Activated naive CD8-positive, alpha-beta T cell treated with anti-CD3 and anti-CD28 coated beads, Interleukin-2, amount 50 U/mL, for 16 hours (primary cell): ENCODE measurements around the gene CBX8.

ENCODE experiments used
- DNase-seq: peaks from one replicate; pipeline ENCODE4 v3.0.0-alpha.2; 2020; ENCODE audit warnings: low read depth, low spot score

The CBX8 gene

DNA sequence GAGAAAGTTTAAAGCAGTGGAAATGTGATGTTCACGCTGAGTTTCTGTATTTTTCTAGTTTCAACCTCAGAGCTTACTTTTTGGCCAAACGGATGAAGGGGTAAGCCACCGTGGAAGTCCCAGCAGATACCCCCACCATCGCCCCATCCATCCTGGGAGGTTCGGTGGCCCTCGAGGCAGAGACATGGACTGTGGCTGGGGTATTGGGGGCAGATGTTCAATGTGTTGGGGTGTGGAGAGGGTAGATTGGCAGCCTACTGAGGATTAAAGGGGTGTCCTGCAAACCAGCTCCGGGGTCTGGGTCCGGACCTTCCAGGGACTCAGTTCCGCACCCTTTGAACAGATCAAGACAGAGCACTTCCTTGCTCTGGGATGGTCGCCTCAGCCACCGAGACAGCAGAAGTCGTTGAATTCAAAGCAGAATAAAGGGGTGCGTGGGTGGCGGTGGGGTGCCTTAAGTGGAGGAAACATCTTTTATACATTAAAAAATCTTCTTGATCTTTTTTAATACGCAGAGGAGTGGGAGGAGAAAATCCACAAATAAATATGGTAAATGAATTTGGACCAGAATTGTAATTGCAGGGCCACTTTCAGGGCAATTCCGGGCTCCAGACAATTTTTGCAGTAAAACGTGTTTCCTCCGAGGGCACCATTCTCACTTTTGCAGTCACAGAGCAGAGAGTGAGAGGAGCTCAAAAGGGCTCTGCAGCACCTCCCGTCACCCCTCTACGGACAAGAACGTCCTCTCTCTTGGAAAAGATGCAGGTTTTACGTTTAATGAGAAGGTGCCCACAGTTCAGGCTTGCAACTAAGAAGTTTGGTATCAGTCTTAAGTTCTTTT is 8.2 kb upstream of the CBX8 start:
- no peak for DNase-seq

GRCh38 chr17:79803997-79804855 is 7.3 kb upstream of the CBX8 start:
- DNase-seq = peak; percentile 52

DNA sequence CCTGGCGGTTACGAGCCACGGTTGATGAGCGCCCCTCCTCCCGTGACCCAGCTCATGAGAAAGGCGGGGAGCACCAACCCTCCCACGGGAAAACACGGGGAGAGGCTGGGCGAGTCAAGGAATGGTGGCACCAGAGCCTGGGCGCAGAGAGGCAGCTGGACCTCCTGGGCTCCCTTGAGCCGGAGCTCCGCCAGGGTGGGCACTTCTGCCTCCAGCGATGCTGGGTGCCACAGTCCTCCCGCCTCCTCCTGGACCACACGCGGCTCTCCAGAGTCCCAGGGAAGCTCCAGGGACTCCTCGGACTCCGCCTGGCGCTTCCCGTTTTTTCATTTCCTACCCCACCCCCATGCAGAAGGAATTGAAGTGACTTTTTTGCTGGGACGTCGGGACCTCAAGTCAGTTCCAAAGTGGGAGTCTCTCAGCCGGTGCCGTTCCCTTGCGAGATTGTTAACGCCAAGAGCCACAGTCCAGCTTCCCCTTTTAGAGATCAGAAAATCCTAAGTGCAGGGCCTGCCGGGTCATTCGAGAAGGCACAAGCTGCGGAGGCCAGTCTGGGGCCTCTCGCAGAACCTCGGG is 6.6 kb upstream of the CBX8 start:
- no peak for DNase-seq

- DNase-seq = no peak
Measured at GRCh38 chr17:79802736-79803420, 6.0 kb upstream of the CBX8 start.

DNA sequence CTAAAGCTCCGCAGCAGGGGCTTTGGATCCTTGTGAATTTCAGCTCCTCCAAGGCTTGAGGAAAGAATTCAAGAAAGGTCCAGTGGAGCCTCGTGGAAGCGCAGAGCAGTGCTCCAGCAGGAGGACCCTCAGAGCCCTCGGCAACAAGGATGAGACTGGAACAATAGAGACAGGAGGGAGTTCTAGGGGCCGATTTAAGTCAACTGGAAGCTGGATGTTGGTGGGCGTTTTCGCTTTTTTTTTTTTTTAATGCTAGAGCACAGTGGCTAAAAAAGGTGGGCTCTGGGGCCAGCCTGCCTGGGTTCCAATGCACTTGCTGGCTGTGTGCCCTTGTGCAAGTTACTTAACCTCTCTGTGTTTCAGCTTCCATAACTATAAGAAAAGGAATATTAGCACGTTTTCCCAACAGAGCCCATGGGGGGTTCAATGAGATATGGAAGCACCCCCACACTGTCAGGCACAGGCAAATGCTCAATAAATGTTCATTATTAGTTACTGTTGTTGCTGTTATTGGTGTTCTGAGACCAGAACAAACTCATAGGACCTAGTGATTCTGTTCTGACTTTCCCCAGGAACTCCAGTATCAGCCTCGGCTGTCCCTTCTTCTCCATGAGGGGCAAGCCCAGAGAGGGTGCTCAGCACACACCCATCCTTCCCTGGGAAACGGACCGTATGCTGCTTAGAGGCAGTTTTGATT is 5.3 kb upstream of the CBX8 start:
- no peak for DNase-seq

DNA sequence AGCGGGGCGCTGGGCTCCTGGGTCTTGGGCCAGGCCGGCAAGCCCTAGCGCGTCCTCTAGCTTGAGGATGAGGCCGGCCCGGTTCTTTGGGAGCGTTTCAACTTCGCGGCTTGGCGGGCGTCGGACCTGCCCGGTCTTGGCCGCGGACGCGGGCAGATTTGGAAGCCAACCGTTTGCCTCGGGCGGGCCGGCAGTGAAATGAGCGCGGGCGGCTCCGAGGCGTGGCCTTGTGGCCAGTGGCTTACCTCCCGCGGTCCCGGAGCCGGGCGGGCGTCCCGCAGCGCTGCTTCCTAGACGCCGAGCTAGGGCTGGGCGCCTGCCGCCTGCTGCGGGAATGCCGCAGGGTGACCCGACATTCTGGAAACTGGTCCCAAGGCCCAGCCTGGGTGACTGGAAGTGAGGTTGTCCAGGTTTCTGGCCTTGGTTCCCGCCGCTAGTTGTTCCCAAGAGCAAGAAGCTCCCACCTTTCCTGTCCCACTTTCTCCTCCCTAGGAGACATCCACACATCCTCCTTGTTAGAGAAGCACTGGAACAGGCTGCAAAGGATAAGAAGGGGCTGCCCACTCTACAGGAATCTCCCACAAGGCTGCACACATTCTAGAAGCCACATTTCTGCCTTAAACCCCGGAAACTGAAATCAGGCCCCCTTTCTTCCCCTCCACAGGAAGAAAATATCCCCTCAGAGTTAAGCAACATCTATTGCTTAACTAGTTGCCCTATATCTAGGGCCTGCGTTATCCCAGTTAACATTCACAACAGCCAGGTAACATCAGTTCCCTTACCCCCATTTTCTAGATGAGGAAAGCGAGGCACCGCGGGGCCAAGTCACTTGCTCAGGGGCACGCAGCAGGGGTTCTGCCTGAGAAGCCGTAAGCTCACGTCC is 4.5 kb upstream of the CBX8 start:
- DNase-seq = no peak

DNA sequence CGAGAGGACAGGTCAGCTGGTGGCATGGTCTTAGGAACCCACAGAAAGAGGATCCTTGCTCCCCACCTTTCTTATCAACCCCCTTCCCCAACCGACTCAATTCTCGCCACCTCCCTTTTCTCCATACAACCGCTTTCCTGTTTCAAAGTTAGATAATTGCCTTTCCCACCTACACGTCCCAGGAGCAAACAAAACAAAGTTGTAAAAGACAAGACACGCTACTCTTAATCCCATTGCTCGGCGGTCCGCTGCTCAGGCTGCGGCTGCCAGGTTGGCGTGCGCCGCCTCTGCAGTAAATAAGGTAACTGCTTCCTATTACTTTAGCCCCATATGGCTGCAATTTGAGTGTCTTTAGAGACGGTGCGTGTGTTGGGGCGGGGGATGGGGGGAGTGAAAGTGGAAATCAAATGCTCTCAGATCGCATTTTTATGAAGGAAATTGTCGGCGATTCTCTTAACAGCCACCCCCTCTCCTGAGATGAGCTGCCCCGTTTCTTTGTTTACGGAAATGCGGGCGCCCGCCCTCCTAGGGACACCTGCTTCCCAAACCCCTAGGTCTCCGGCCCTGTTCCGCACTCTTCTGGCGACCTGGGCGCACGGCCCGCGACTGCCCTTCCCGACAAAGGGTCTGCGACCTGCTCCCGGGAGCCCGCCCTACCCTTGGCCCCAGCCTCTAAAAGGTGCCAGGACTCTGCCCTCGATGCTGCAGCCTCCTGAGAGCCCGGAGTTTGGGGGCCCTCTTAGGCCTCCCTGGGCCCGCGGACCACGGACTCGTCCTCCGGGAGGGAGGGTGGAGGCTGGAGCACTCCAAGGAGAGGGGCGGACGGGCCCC is 3.7 kb upstream of the CBX8 start:
- DNase-seq = no peak

DNA sequence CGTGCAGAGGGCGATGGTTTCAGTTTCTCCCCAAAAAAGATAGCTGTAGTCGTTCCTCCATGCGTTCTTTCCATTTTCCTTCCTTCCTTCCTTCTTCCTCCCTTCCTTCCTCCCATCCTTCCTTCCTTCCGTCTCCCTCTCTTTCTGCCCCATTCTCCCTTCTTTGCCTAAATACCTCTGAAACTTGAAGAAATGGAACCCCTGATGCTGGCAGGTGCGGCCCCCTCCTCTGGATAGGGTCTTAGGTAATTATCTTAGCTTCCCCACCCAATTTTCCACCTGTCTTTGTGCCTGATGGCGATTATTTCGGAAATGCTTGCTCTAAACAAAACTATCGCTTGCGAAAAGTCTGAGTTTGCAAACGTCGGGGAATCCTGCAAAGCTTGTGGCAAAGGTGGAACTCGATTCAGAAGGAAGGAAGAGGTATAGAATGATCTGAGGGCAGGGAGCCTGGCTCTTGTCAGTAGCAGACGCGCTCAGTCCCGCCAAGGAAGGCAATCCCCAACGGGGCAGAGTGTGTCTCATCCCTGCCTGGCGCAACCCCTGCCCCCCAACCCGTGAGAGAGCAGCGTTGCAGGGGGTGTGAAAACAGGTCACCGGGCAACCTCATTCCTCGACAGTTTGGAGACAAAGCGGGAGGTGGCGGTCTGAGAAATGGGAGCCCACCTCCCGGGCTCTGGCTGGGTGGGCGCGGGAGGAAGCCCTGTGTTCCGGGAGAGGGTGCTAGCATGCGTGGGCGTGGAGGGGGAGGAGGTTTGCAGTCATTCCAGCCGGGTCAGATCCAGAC is 2.9 kb upstream of the CBX8 start:
- no peak for DNase-seq

DNA sequence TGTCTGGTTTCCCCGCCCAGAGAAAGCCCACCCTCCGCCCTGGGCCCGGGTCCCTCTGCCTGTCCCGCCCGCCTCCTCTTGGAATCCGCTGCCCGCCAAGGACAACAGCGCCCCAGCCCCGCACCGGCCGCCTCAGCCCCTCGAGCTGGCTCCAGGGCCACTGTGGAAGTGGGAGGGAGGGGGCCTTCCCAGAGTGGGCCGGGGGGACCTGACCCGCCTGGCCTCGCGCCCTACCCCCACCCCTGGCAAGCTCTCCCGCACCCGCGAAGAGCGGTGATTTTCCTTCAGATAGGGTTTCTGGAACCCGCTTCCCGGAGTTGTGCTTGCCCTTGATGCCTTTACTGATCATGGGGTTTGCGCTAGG is 2.3 kb upstream of the CBX8 start:
- DNase-seq = no peak

DNA sequence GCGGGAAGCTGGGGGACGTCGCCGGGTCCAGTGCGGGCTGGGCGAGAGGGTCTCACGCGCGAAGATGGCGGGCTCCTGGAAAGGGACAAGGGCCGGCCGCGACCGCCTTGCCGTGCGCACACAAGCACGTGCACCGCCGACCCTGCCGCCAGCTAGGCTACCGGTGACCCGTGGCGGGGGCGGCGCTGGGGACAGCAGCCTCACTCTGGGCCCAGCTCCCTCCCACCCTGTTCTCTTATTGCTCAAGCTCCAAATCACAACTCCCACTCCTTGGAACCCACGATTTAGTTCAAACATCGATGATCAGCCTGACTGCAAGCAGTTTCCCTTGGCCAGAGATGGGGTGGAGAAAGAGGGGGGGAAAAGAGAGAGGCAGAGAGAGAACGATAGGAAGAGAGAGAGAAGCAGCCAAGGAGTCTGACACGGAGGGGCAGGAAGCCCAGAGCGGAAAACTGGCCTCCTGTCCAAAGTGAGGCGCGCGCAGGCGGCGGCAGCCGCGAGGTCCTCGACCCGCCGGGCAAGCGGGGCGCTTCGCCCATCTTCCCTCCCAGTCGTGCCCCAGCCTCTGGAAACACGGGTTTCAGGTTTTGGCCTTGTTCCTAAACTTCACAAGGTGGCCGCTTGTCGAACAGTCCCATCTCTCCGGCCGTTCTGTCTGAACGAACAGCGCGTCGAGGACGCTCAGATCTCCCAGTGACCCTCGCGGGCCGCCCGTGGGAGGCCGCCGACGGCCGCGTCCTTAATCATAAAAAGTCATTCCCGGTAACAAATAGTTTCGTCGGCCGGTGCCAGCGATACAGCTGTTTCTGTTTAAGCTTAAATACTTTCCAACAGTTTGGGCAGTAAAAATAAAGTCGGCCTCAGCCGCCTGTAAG is 1.7 kb upstream of the CBX8 start:
- DNase-seq = no peak

DNA sequence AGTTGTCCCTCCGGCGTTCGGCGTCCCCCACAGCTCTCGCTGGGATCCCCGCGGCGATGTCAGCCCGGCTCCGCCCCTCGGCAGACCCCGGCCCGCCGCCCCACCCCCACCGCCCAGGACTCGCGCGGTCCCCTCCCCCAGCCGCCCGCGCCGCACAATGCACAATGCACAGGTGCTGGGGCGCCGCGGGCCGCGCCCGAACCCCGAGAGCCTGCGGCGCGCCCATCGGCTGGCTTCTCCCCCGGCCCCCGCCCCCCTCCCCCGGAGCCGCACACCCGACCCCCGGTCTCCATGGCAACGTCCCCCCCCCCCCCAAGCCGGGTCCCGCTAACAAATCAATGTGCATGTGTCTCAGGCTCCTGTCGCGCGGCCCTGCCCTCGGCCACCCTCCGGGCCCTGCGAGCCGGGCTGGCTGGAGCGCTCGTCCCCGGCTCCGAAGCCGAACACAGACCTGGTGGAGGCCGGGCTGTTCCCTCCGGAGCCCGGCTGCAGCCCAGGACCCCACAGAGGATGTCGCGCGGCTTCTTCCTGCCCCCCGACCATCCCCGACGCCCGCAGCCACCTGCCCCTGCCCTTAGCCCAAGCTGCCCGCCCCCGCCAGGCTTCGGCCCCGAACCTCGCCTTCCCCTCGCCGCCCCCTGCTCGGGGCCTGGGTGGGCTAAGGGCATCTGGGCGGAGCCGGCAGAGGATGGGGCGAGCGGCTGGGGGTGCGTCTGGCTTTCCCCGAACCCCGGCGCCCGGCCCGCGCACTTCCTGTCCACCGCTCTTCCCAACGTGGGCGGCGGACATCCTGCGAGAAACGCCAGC is 818 bp upstream of the CBX8 start:
- DNase-seq = no peak

- DNase-seq = no peak
Measured at GRCh38 chr17:79796444-79796762, 474 bp downstream of the CBX8 start.

DNA sequence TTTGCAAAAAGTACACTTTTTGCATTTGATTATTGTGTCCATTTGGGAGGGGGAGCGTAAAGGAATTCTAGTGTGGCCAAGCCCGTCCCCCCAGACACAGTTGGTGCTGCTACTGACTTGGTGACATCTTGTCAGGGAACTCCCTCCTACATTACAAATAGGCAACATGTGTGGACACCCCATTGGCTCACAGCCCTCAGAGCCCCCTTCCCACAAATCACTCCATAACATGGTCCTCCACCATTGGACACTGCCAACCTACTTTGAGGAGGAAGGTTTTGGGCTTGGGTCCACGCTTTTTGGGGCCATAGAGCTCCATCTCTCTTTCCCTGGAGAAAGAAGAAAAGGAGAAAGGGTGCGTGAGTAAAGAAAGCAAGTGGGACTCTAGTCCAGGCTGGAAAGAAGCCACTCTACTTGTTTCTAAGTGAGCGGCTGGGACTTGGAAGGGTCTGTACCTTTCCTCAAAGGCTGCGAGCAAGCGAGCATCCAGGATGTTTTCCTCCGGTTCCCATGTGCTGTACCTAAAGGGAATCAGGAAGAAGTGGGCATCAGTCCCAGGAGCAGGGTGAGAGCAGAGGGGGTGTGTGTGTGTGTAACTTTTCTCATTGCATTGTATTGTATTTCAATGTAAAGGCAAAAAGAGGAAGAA is 958 bp downstream of the CBX8 start:
- no peak for DNase-seq

- no peak for DNase-seq
Measured at GRCh38 chr17:79794659-79795511, 2.0 kb downstream of the CBX8 start.

- no peak for DNase-seq
Measured at GRCh38 chr17:79793924-79794304, 3.0 kb downstream of the CBX8 start.
